HL-60 (cell line): Measurements from ENCODE around the gene NEAT1.

Experiments
- DNase-seq, 2 experiments: peaks; one replicate each; pipeline ENCODE4 v3.0.0-alpha.2; 2010 to 2020; ENCODE audit warnings: low read depth in 1 of 2, low spot score in 1 of 2
- H3K27ac ChIP-seq: fragments of 250-450 bp; sonication (Bioruptor Pico); replicated peaks from 2 replicates; pipeline ENCODE4 v1.5.1; 2020; ENCODE audit warnings: mild to moderate bottlenecking, moderate library complexity
- H3K27me3 ChIP-seq: fragments of 250-450 bp; sonication (Bioruptor Pico); 2 replicates; pipeline ENCODE4 v1.5.1; 2021; ENCODE audit warnings: mild to moderate bottlenecking, moderate library complexity; ENCODE audit not compliant: insufficient read depth, poor library complexity, severe bottlenecking
- H3K4me3 ChIP-seq: replicated peaks from 2 replicates; pipeline ENCODE4 v1.5.1; 2011; ENCODE audit warnings: mild to moderate bottlenecking, control low read depth, low read length; ENCODE audit not compliant: insufficient read depth
- CTCF ChIP-seq: IDR thresholded peaks from one replicate; pipeline ENCODE4 v1.5.1; 2011; ENCODE audit warnings: low read length, control low read depth, inconsistent platforms; ENCODE audit not compliant: insufficient read depth
- GABPA ChIP-seq: IDR thresholded peaks from 2 replicates; pipeline ENCODE4 v1.6.1; 2012; ENCODE audit warnings: low read depth
- POLR2AphosphoS5 ChIP-seq: IDR thresholded peaks from 2 replicates; pipeline ENCODE4 v1.6.1; 2012; ENCODE audit warnings: low read depth
- REST ChIP-seq: IDR thresholded peaks from 2 replicates; pipeline ENCODE4 v1.6.1; 2012; ENCODE audit warnings: low read depth; ENCODE audit not compliant: insufficient replicate concordance
- SPI1 ChIP-seq: IDR thresholded peaks from 2 replicates; pipeline ENCODE4 v1.6.1; 2012; ENCODE audit warnings: low read depth, mild to moderate bottlenecking, borderline replicate concordance

NEAT1 gene

GRCh38 chr11:65404638-65405339, 17.8 kb upstream of the NEAT1 start:
- no peak overlapping the region for H3K4me3 ChIP-seq
- no peak for TF ChIP-seq GABPA
- no peak for TF ChIP-seq CTCF
- TF ChIP-seq SPI1: no peak
- no peak for TF ChIP-seq REST
- no peak for TF ChIP-seq POLR2AphosphoS5
- no peak for DNase-seq
- H3K27ac ChIP-seq: peak overlapping the region; percentile 83; the same call in 1 of the 2 replicates
- no peaks in the 10 kb centered on the region for H3K27me3 ChIP-seq

- H3K4me3 ChIP-seq: no peak overlapping the region
- no peak overlapping the region for H3K27ac ChIP-seq
- H3K27me3 ChIP-seq: no peaks in the 10 kb centered on the region
- no peak for TF ChIP-seq CTCF
- no peak for TF ChIP-seq POLR2AphosphoS5
- no peak for TF ChIP-seq SPI1
- TF ChIP-seq REST: no peak
- no peak for DNase-seq
These were observed 11.5 kb upstream of the NEAT1 start for GRCh38 chr11:65410936-65411680.

GRCh38 chr11:65411681-65412070, 10.9 kb upstream of the NEAT1 start:
- no peak overlapping the region for H3K4me3 ChIP-seq
- H3K27ac ChIP-seq: no peak overlapping the region
- DNase-seq: no peak
- no peak for TF ChIP-seq CTCF
- TF ChIP-seq SPI1: no peak
- H3K27me3 ChIP-seq: no peaks in the 10 kb centered on the region
